HG02884 (cell line): ENCODE measurements around the gene COL5A1.

Experiments used
- ATAC-seq: cut with Tn5 transposase; IDR thresholded peaks from one replicate; pipeline ENCODE4 v1.9.1; 2021; ENCODE audit warnings: mild to moderate bottlenecking, moderate library complexity; ENCODE audit not compliant: unreplicated experiment

The COL5A1 gene

DNA sequence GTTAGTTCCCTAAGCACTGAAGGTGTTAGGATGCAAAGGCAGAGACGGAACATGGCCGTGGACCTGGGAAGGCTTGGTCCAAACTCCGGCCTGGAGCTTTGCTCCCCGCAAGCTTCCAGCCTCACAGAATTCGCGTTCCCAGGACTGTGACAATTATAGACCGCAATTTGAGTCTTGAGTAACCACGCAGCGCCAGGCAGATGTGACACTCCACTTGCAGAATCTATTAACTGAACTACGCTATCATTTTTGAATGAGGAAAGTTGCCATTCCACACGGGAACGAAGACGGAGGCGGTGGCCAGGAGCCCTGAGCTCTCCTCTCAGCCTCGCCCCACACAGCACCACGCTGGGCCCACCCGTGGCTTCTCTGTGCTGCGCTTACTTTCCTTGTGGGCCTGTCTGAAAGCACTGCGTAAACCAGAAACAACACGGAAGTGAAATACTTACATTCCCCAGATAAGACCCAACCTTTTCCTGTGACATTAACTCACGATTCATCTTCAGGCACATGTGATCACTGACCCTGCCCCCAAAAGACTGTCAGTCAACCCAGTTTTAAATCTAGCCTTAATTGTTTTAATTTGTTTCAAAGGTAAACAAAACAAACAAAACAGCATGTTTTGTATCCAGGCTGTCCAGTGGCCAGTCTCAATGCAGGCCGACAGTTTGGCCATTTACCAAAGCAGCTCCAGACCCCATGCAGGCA lies 16.1 kb upstream of the COL5A1 start:
- ATAC-seq = no peak

DNA sequence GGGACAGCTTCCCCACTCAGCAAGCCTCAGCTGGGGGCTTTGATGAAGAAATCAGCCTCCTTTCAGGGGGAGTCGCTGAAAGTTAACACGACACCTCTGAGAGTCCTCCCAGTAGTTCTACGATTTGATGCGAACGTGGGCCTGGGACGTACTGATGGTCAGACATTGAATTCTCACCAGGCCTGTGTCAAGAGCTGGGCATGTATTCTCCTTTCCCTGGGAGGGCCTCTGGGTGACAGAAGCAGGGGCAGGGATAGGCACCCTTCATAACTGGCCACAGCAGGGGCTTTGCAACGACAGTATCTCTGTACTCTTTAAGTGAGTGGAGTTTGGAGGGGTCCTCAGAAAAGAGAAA lies 15.6 kb upstream of the COL5A1 start:
- no peak for ATAC-seq

DNA sequence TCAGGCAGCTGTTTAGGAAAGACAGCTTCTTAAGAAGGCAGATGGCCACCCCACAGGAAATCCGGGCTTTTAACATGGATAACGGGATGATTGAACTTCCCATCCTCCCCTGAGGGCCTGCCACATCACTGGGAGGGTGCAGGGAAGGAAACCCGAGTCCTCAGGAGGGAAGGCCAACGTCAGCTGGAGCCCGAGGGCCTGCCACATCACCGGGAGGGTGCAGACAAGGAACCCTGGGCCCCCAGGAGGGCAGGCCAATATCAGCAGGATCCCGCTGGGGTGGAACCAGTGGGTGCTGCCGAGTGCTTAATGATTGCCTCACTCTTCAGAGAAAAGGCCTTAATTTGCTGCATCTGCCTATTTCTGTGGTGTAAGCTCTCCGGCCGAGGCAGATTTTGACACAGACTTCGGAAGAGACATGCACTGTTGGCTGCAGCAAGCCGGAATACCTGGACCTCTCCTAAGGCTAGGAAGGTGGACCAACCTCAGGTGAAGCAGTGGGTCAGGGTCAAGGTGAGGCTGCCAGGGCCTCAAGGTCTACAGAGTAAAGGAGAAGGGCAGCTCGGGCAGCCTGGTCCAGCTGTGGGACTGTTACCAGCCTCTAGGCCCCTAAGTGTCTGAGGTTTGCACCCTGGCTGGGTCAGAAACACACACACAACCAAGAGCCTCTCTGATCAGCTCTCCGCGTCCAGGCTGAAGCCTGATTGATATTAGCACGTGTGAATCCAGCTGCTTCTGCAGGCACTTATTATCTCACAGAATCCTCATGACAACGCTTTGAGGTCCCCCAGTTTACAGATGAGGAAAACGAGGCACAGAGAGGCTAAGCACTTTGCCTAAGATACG lies 14.8 kb upstream of the COL5A1 start:
- ATAC-seq = no peak

DNA sequence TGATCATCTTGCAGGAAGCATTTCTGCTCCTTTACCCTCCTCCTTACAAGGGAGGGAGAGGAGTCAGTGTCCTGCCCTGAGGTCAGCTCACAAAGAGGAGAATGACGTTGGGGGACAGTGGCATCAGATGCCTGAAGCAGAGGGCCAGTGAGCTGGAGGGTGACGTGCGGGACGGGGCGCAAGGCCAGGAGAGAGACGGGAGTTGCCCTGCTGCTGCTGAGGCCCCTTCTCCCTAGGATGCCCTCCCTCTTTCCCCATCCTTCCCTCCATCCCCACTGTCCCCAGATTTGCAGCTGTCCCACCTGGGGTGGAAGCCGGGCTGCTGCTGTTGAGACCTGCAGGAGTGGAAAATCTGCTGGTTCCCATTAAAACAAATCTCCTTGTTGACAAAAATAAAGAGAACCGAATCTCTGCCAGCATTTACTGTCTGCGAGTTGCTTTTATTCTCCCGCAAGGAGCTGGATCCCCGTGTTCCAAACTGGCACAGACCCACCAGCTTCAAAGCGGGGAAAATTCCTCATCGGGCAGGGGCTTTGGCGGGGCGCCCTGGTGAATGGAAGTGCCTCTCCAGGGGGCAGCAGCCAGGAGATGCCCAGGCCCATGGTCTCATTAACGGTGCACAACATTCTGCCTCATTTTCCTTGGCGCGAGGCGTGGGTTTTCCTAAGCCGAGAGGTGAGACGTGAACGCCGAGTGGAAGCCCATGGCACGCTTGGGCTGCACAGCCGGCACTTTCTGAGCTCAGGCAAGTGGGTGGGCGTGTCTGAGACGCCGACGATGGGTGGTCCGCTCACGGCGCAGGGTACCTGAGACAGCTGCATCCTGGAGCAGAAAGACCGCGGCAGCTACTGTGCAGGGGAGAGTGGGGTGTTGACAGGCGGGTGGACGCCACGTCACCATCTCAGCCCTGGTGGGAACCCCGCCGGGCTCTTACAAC lies 13.9 kb upstream of the COL5A1 start:
- no peak for ATAC-seq

DNA sequence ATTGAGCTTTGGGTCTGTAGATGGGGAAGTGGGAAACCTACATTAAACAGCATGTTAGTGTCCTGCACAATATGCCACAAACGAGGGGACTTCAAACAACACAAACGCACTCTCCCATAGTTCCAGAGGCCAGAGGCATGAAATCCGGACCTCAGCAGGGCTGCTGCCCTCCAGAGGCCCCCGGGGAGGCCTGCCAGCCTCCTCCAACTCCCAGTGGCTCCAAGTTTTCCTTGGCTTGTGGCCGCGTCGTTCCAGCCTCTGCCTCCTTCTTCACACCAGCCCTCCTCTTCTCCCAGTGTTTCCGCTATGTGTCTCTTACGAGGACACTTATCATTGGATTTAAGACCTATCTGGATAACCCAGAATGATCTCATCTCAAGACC lies 13.3 kb upstream of the COL5A1 start:
- no peak for ATAC-seq

DNA sequence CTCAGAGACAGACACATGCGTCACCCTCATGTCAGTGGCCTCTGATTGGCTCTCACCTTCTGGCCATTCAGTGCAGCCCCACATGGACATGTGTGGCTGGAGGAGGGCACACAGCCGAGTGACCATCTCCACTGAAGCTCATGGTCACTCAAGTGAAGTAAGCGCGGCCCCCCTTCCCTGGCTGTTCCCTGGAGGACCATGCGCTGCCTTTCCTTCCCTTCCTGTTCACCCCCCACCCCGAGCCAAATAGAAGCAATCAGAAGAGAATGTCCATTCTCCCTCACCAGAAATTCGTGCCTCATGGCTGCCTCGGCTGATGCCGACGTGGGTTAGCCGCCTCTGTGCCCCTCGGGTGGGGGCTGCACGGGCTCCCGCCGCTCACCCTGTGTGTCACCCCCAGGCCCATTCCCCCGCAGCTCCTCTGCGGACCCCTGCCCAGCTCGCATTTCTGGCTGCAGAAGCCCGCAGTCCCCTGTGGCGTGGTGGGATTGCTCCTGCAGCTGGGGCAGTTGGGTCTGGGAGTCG lies 12.5 kb upstream of the COL5A1 start:
- no peak for ATAC-seq

DNA sequence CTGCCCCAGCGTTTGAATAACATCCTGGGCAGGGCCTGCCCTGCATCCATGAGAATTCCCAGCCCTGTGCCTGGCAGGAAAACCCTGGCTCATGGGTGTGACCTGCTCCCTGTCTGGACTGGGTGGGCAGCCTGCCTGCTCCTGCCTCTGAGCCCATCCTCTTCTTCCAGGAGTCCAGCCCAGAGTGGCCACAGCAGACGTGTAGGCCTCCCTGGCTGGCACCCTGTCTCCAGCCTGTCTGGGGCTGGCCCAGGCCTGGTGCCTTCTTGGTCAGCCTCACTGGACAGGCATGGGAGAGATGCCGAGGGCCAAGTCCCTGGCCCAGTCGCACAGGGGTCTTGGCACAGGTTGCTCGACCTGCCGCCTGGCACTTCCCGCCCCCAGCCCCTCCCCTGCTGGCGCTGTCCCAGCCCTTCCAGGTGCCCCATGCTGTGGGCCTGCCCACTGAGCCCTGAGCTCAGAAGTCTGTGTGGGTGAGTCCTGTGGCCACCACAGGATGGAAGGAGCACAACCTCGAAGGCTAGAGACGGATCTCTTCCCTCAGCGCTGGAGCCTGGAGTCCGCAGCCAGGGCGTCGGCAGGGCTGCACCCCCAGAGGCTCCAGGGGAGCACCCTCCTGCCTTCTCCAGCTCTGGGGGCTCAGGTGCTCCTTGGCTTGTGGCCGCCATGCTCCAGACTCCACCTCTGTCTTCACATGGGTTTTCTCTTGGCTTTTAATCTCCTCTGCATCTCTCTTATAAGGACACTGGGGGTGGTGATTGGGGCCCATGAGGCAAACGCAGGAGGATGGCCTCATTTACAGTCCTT lies 11.8 kb upstream of the COL5A1 start:
- ATAC-seq = no peak

DNA sequence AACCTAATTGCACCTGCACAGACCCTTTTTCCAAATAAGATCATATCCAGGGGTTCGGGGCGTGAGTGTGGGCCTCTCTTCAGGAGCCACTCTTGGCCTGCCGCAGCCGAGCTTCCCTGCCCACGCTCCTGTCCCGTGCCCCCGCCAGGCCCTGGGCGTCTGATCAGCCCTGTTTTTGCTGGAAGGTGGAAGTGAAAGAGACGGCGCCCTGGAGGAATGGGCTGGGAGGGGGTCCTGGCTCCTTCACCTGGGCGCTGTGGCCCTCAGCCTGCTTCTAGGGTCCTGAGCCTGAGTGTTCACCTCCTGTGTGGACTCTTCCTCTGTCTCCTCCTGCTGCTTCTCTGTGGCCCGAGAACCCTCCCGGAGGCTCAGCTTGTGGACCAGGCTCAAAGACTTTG lies 11.2 kb upstream of the COL5A1 start:
- no peak for ATAC-seq

DNA sequence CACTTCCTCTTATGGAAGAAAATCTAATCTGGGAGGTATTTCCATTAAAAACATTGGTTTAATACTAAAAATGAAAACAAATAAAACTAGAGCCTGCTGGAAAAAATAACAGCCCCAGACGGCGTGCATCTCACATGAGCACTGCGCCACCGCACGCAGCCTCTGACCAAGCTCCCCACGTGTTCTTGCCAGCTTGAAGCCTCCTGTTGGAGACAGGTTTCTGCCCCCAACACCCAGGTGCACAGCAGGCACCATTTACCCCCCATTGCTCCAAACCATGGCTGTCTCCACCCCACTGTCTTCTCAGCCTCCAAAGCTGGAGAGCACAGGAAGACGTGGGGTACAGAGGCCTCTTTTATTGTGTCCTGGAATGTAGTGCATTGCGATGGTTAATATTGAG lies 10.7 kb upstream of the COL5A1 start:
- no peak for ATAC-seq

DNA sequence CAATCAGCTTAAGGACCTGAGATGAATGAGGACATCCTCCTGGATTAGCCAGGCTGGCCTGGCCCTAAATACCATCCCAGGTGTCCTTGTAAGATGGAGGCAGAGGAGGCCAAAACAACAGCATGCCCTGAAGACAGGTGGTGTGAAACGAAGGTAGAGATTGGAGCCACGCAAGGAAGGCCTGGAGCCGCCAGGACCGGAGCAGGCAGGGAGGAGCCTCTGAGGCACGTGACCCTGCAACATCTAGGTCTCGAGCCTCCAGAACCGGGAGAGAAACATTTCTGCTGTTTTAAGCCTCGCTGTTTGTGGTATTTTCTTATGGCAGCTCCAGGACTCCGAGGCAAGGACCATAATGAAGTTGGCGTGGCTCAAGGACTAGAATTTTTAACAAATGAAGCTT lies 9.7 kb upstream of the COL5A1 start:
- ATAC-seq = no peak

DNA sequence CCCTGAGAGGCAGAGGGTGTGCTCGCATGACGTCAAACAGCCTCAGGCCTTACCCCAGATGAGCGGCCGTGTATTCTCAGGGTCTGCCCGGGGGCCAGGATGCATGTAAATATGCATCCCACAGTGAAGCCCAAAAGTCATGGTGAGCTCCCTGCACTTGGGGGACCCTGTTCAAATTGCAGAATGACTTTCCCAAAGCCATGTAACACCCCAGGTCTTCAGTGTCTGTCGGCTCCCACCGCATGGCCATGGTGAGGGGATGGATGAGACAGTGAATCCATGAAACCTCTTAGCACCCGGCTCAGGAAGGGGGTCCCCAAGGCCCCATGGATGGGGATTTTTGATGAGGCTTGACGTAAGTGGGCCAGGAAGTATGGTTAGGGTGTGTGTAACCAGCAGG lies 9.3 kb upstream of the COL5A1 start:
- no peak for ATAC-seq

DNA sequence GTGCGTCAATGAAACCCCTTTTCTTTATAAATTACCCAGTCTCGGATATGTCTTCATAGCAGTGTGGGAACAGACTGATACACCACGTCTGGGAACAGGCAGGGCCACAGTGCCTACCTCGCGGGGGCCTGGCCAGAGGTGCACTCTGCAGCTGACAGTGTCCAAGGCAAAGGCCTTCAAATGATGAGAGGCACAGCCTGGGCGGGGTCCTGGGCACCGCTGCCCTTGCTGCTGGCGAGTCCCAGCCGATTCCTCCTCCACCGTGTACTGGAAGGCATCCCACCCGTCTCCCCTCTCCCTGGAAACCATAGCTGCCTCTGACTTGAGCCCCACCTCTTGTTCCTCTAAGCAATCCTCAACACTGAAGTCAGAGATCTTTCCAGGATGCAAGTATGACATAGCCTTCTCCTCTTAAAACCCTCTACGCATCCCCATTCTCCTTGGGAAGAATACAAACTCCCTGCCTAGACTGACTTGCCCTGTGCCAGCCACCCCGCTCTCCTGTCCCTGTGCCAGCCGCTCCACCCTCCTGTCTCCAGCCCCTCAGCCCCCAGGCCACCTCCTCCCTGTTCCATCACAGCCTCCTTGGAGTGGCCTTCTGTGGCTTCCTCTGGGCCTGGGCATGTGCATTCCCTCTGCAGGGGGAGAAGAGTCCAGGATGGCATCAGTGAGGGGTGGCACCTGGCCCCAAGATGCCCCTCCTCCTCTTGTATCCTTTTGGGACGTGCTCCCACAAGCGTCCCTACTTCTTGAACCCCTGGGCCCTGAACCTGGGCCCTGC lies 8.1 kb upstream of the COL5A1 start:
- ATAC-seq = no peak

DNA sequence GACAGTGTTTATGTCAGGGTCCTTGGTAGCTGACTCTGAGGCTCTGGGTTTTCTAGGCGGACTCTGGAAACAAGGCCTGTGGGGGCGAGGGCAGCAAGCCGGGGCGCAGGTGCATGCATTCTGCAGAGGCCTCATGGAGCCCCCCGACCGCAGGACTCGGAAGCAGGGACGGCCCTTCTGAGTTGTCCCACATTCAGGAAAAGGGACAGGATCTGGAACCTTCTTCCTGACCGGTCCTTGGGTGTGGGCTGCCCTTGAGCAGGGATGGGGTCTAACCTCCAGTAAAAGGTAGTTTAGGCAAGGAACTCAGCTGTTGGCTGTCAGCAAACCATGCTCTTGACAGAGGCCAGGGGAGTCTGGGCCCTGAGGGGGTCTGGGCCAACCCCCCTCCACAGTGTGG lies 7.4 kb upstream of the COL5A1 start:
- no peak for ATAC-seq

DNA sequence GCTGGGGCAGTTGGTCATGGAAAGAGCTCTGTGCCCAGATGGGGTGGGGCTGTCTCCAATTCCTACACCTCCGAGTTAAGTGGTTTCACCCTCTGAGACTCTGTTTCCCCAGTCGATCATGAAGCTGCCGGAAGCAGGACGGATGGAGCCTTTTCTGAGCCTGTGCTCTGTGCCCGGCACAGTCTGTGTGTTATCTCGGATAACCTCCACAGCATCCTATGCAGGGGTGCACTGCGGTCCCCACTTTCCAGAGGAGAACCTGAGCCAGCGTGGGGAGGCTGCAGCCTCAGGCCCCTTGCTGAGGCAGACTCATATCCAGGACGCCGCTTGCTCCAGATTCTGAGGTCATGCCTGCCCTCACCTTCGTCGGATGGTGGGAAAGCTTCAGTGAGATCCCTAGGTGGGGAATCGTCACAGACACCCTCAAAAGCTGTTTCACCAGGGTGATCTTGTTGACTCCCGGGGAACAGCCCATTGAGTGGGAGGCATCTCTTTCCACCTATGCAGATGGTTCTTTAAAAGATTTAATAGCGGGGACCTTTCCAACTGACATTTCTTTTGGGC lies 6.9 kb upstream of the COL5A1 start:
- ATAC-seq = no peak

DNA sequence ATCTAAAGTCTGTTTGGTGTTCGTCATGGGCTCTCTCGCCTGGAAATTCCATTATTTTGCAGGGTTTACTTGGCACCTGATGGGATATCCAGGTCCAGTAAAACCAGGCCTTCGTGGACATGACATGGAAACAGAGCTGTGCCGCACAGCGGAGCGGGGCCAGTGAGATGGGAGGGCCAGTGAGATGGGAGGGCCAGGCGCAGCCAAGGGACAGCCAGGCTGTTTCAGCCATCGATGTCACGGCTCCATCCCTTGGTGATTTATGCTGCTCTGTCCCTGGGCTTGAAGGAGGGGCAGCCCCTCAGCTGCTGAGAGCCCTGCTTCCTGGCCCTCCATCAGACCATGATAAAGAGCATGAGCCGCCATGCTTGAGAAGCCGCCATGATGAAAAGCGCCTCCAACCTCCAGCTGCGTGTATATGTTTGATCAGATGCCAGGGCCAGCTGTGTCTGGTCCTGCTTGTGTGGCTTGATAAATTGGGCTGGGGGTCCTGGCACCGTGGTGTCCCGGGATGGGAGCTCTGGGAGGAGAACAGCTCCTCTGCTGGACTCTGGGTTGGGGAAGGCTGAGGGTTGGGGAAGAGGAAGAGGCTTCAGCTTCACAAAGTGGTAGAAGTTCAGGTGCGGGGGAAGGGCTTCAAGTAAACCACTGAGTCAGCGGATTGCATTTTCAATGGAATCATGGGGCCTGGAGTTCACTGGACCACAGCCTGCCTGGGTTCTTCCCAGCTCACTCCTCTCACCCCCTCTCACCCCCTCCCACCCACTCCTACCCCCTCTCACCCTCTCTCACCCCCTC lies 6.1 kb upstream of the COL5A1 start:
- ATAC-seq = no peak

DNA sequence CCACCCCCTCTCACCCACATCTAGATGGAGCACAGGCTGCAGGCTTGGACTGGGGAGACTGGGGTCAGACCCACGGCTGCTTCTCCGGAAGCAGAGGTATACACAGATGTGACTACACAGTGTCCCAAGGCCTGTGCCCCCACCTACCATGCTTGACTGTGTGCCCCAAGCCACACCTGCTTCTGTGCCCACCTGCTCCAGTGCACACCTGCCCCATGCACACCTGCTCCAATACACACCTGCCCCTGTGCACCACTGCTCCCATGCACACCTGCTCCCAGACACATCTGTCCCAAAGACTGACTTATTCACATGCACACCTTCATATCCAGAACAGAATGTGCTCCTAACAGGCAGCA lies 5.5 kb upstream of the COL5A1 start:
- ATAC-seq = no peak

DNA sequence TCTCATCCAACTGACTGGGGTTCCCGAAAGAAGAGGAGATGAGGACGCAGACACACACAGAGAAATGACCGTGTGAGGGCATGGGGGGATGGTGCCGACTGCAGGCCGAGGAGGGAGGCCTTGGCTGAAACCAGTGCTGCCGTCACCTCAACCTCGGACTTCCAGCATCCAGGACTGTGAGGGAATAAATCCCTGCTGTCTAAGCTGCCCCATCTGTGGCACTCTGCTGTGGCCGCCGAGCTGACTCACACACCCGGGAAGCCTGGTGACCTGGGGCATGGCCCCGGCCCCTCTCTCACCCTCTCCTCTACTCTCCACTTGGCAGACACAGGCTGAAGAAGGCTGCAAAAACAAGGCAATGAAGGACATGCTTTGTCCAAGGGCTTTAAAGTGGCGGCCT lies 4.4 kb upstream of the COL5A1 start:
- ATAC-seq = no peak

DNA sequence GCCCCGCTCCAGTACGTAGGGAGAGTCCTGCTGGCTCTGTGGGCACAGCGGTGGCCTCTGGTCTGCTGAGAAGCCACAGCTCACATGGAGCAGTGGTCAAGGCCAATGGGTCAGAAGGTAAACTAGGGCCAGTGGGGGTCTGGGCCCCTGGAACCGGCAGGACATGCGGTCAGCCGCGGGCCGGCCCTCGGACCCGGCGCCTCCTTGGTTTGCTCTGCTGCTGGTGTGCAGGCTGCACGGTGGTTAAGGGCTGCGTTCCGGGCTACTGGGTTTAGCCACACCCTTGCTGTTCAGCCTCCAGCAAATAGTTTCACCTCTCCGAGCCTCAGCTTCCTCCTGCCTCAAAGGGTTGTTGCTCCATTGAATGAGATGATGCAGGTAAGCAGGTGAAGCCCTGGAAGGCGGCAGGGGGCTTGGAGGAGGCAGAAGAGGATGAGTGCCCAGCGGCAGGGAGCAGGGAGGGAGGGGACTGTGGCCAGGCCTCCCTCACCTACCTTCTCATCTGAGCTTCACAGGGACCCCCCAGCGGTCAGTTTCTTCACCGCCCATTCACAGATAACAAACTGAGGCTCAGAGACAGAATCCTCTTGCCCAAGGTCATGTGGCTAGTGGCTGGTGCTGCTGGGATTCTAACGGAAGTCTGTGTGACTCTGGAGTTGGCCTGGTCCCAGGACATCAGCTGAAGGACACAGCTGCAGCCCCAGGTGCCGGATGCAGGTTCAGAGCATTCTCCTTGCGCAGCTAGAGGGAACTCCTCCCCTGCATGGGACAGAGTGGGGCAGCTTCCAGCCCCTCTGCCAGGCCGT lies 3.7 kb upstream of the COL5A1 start:
- ATAC-seq = no peak
